A549 (cell line): Measurements from ENCODE around the gene HTT-AS.

Experiments
- BHLHE40 ChIP-seq: IDR thresholded peaks from 2 replicates; pipeline ENCODE4 v1.6.1; 2012; ENCODE audit warnings: low read depth, low read length, inconsistent platforms
- NR3C1 ChIP-seq: fragments of >200 bp; sonication (Bioruptor Twin); formaldehyde crosslinking; IDR thresholded peaks from 3 replicates; pipeline ENCODE4 v1.6.1; 2017
- POLR2A ChIP-seq: IDR thresholded peaks from 2 replicates; pipeline ENCODE4 v1.6.1; 2012; ENCODE audit warnings: mild to moderate bottlenecking, low read length
- RCOR1 ChIP-seq: fragments of 150-350 bp; IDR thresholded peaks from 2 replicates; pipeline ENCODE4 v1.6.1; 2014; ENCODE audit warnings: antibody characterized with exemption, low read length, low read depth
- TF ChIP-seq, protein P1 (sequence below): fragments of >200 bp; sonication (Bioruptor Twin); formaldehyde crosslinking; IDR thresholded peaks from 3 replicates; pipeline ENCODE4 v1.5.1; 2016
- TF ChIP-seq, protein P2 (sequence below): fragments of 150-350 bp; IDR thresholded peaks from 2 replicates; pipeline ENCODE4 v1.6.1; 2014; ENCODE audit warnings: low read depth, mild to moderate bottlenecking, low read length

GRCh38 chr4:3066836-3067400 is 7.4 kb downstream of the HTT-AS start:
- TF ChIP-seq, protein P1, sequence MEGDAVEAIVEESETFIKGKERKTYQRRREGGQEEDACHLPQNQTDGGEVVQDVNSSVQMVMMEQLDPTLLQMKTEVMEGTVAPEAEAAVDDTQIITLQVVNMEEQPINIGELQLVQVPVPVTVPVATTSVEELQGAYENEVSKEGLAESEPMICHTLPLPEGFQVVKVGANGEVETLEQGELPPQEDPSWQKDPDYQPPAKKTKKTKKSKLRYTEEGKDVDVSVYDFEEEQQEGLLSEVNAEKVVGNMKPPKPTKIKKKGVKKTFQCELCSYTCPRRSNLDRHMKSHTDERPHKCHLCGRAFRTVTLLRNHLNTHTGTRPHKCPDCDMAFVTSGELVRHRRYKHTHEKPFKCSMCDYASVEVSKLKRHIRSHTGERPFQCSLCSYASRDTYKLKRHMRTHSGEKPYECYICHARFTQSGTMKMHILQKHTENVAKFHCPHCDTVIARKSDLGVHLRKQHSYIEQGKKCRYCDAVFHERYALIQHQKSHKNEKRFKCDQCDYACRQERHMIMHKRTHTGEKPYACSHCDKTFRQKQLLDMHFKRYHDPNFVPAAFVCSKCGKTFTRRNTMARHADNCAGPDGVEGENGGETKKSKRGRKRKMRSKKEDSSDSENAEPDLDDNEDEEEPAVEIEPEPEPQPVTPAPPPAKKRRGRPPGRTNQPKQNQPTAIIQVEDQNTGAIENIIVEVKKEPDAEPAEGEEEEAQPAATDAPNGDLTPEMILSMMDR: no peak
- TF ChIP-seq, protein P2, sequence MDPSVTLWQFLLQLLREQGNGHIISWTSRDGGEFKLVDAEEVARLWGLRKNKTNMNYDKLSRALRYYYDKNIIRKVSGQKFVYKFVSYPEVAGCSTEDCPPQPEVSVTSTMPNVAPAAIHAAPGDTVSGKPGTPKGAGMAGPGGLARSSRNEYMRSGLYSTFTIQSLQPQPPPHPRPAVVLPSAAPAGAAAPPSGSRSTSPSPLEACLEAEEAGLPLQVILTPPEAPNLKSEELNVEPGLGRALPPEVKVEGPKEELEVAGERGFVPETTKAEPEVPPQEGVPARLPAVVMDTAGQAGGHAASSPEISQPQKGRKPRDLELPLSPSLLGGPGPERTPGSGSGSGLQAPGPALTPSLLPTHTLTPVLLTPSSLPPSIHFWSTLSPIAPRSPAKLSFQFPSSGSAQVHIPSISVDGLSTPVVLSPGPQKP: no peak
- TF ChIP-seq RCOR1 (no peak), BHLHE40 (no peak), NR3C1 (no peak), POLR2A (no peak)
